SK-N-SH (cell line): ENCODE measurements around the gene PEDS1.
A peak's percentile ranks its signal among the peaks of the same experiment; 100 is the strongest.

ENCODE experiments used
- CTCF ChIP-seq: fragments of 200-600 bp; sonication (generic); IDR thresholded peaks from 2 replicates; pipeline ENCODE4 v1.6.1; 2017; ENCODE audit warnings: antibody characterized with exemption, mild to moderate bottlenecking, moderate library complexity
- ELF1 ChIP-seq: IDR thresholded peaks from 2 replicates; pipeline ENCODE4 v1.4.0; 2012
- EP300 ChIP-seq, 2 experiments: IDR thresholded peaks; 2 replicates each; pipeline versions ENCODE4 v1.4.0 to v1.6.1; 2012; ENCODE audit warnings: borderline replicate concordance in 1 of 2, low read depth in 1 of 2, low read length in 1 of 2
- EZH2phosphoT487 ChIP-seq: fragments of 200-600 bp; sonication (generic); IDR thresholded peaks from 2 replicates; pipeline ENCODE4 v1.6.1; 2017; ENCODE audit warnings: low read depth, mixed run types, mild to moderate bottlenecking, antibody characterized with exemption, moderate library complexity, borderline replicate concordance
- FOSL2 ChIP-seq: IDR thresholded peaks from 2 replicates; pipeline ENCODE4 v1.4.0; 2012; ENCODE audit warnings: low read depth, mild to moderate bottlenecking, moderate library complexity, borderline replicate concordance
- PBX3 ChIP-seq: IDR thresholded peaks from 2 replicates; pipeline ENCODE4; 2012
- POLR2AphosphoS5 ChIP-seq: IDR thresholded peaks from 2 replicates; pipeline ENCODE4 v1.6.1; 2012; ENCODE audit warnings: low read depth, low read length
- RAD21 ChIP-seq: IDR thresholded peaks from 2 replicates; pipeline ENCODE4 v1.6.1; 2012; ENCODE audit warnings: mild to moderate bottlenecking, low read length
- RFX5 ChIP-seq: IDR thresholded peaks from 2 replicates; pipeline ENCODE4 v1.6.1; 2012; ENCODE audit warnings: mild to moderate bottlenecking, improper control_type of control experiment, low read length
- USF2 ChIP-seq: fragments of 150-350 bp; IDR thresholded peaks from 2 replicates; pipeline ENCODE4 v1.6.1; 2017; ENCODE audit warnings: antibody characterized with exemption, low read length, low read depth, borderline replicate concordance
- YY1 ChIP-seq: IDR thresholded peaks from 2 replicates; pipeline ENCODE4 v1.4.0; 2012; ENCODE audit warnings: low read depth, mild to moderate bottlenecking

- TF ChIP-seq CTCF (no peak), RFX5 (no peak), YY1 (no peak), USF2 (no peak), ELF1 (no peak), PBX3 (peak; percentile 80), RAD21 (no peak), EZH2phosphoT487 (no peak), POLR2AphosphoS5 (peak; percentile 76), FOSL2 (peak; percentile 99), EP300 (IDR thresholded peaks at IDR 0.05; ENCODE audit: borderline replicate concordance in 1 of 2, low read depth in 1 of 2, low read length in 1 of 2) (peak; percentile 75 to 83; a peak in 3 of 4 replicates)
These were observed 12.4 kb upstream of the PEDS1 start for GRCh38 chr20:50165684-50166554.
